GM19372 (cell line): ENCODE measurements around the gene TSHZ2.

ENCODE experiments used
- ATAC-seq: cut with Tn5 transposase; IDR thresholded peaks from one replicate; pipeline ENCODE4 v1.9.1; 2021; ENCODE audit warnings: mild to moderate bottlenecking, low read depth, moderate library complexity; ENCODE audit not compliant: unreplicated experiment

Gene TSHZ2

GRCh38 chr20:52993076-52993475 is 20.9 kb downstream of the TSHZ2 start:
- no peak for ATAC-seq

- no peak for ATAC-seq
Observed at GRCh38 chr20:52994184-52994970, 22.2 kb downstream of the TSHZ2 start.

GRCh38 chr20:52996130-52996529 is 24.0 kb downstream of the TSHZ2 start:
- no peak for ATAC-seq

GRCh38 chr20:52996658-52997057 is 24.5 kb downstream of the TSHZ2 start:
- ATAC-seq = no peak

GRCh38 chr20:52998268-52998667 is 26.1 kb downstream of the TSHZ2 start:
- no peak for ATAC-seq

GRCh38 chr20:52999040-52999439 is 26.9 kb downstream of the TSHZ2 start:
- ATAC-seq = no peak

GRCh38 chr20:53001498-53002301 is 29.5 kb downstream of the TSHZ2 start:
- no peak for ATAC-seq

- ATAC-seq = no peak
Observed at GRCh38 chr20:53002786-53003185, 30.6 kb downstream of the TSHZ2 start.

GRCh38 chr20:53003420-53004154 is 31.4 kb downstream of the TSHZ2 start:
- no peak for ATAC-seq

GRCh38 chr20:53004267-53004813 is 32.2 kb downstream of the TSHZ2 start:
- no peak for ATAC-seq

- no peak for ATAC-seq
Observed at GRCh38 chr20:53009979-53010735, 38.0 kb downstream of the TSHZ2 start.

GRCh38 chr20:53011640-53012039 is 39.5 kb downstream of the TSHZ2 start:
- ATAC-seq = no peak

- no peak for ATAC-seq
Observed at GRCh38 chr20:53013183-53013582, 41.0 kb downstream of the TSHZ2 start.

GRCh38 chr20:53013847-53014246 is 41.7 kb downstream of the TSHZ2 start:
- ATAC-seq = no peak

- ATAC-seq = no peak
Observed at GRCh38 chr20:53016071-53016470, 43.9 kb downstream of the TSHZ2 start.

- no peak for ATAC-seq
Observed at GRCh38 chr20:53016534-53017042, 44.4 kb downstream of the TSHZ2 start.

- no peak for ATAC-seq
Observed at GRCh38 chr20:53017206-53017605, 45.0 kb downstream of the TSHZ2 start.

GRCh38 chr20:53019464-53019863 is 47.3 kb downstream of the TSHZ2 start:
- no peak for ATAC-seq

GRCh38 chr20:53020376-53020775 is 48.2 kb downstream of the TSHZ2 start:
- no peak for ATAC-seq

- ATAC-seq = no peak
Observed at GRCh38 chr20:53020834-53021233, 48.7 kb downstream of the TSHZ2 start.
